PFSK-1 (cell line): ENCODE data around the gene OPA3.

Experiments used
- POLR2AphosphoS5 ChIP-seq: IDR thresholded peaks from 2 replicates; pipeline ENCODE4 v1.6.1; 2012; ENCODE audit warnings: low read depth, mild to moderate bottlenecking, control low read depth, low read length, moderate library complexity
- REST ChIP-seq, 2 experiments: IDR thresholded peaks; 2 replicates each; pipeline versions ENCODE4 v1.6.1 to v1.8.0; 2011 to 2012; ENCODE audit warnings: low read depth in 2 of 2, low read length in 2 of 2, control low read depth in 1 of 2, inconsistent platforms in 1 of 2, mild to moderate bottlenecking in 1 of 2, moderate library complexity in 1 of 2; ENCODE audit not compliant: insufficient read depth in 1 of 2
- SIN3A ChIP-seq: IDR thresholded peaks from 2 replicates; pipeline ENCODE4 v1.6.1; 2012; ENCODE audit warnings: mild to moderate bottlenecking, low read length, moderate library complexity, borderline replicate concordance; ENCODE audit not compliant: insufficient read depth

DNA sequence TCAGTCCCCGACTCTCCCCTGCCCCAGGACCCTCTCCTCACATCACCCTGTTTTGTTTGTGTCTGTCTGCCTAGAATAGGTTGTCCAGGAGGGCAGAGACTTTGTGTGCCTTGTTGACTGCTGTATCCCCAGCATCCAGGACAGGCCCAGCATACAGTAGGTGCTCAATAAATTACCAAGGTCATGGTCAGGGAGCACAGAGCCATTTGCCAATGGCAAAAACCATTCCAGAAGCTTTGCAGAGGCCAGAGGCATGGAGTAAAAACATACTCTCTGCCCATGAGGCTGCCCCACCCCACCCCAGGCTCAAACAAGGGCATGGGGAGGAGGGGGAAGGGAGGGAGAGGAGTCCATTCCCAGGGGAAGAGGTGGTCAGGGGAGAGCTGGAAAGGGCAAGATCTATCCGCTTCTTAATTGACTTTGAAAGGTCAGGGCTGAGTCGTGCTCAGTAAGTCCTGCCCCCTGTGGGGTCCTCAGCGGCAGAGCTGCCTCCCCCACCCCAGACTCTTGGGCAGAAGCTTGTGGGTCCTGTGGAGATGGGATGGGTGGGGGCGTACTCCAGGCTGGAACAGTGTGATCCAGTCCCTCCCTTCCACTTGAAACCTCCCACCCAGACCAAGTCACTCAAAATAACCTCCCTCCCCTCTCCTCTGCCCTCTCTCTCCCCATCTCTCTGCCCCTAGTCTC lies 13.0 kb upstream of the OPA3 start:
- TF ChIP-seq REST (IDR thresholded peaks at IDR 0.05; ENCODE audit: insufficient read depth in 1 of 2, low read depth in 2 of 2, low read length in 2 of 2) (no peak), SIN3A (no peak), POLR2AphosphoS5 (no peak)
